Mesendoderm (in vitro differentiated cells): ENCODE measurements around the gene TBC1D16.
A peak's percentile ranks its signal among the peaks of the same experiment; 100 is the strongest.
"Not testable (repeated sequence)": the region's sequence is repeated elsewhere in the genome, so short reads cannot be mapped to it uniquely, and the experiment has no call there.

Source experiments
- DNase-seq: peaks from one replicate; pipeline ENCODE4 v3.0.0; 2013
- H2AK5ac ChIP-seq: 2 replicates; pipeline ENCODE4 v1.6.1; 2013; ENCODE audit warnings: low read length, inconsistent platforms
- H2BK120ac ChIP-seq: 2 replicates; pipeline ENCODE4 v1.6.1; 2013; ENCODE audit warnings: low read depth, mild to moderate bottlenecking, low read length, moderate library complexity, mixed read lengths
- H2BK15ac ChIP-seq: replicated peaks from 2 replicates; pipeline ENCODE4 v1.6.1; 2013; ENCODE audit warnings: low read depth, mild to moderate bottlenecking, moderate library complexity
- H2BK5ac ChIP-seq: 2 replicates; pipeline ENCODE4 v1.6.1; 2013; ENCODE audit warnings: low read length, inconsistent platforms
- H3K18ac ChIP-seq: 2 replicates; pipeline ENCODE4 v1.6.1; 2013; ENCODE audit warnings: mild to moderate bottlenecking, low read length, mixed read lengths
- H3K23ac ChIP-seq: one replicate; pipeline ENCODE4 v1.6.1; 2013; ENCODE audit warnings: low read length
- H3K27ac ChIP-seq: 2 replicates; pipeline ENCODE4 v1.5.1; 2013; ENCODE audit warnings: low read depth, mild to moderate bottlenecking, inconsistent platforms, low read length, moderate library complexity
- H3K27me3 ChIP-seq: 2 replicates; pipeline ENCODE4 v1.6.1; 2013; ENCODE audit warnings: low read length, control low read depth, mild to moderate bottlenecking, inconsistent platforms; ENCODE audit not compliant: insufficient read depth, poor library complexity
- H3K36me3 ChIP-seq: 2 replicates; pipeline ENCODE4 v1.6.1; 2013; ENCODE audit warnings: low read length, inconsistent platforms; ENCODE audit not compliant: control insufficient read depth, insufficient read depth
- H3K4ac ChIP-seq: one replicate; pipeline ENCODE4 v1.6.1; 2013; ENCODE audit warnings: low read depth, mild to moderate bottlenecking, low read length, moderate library complexity
- H3K4me1 ChIP-seq: 2 replicates; pipeline ENCODE4 v1.6.1; 2013; ENCODE audit warnings: low read depth, low read length, inconsistent platforms; ENCODE audit not compliant: control insufficient read depth
- H3K4me2 ChIP-seq: 2 replicates; pipeline ENCODE4 v1.6.1; 2013; ENCODE audit warnings: low read length
- H3K4me3 ChIP-seq: 2 replicates; pipeline ENCODE4 v1.5.1; 2013; ENCODE audit warnings: mild to moderate bottlenecking, low read length
- H3K56ac ChIP-seq: one replicate; pipeline ENCODE4 v1.6.1; 2013; ENCODE audit warnings: low read length
- H3K79me1 ChIP-seq: 2 replicates; pipeline ENCODE4 v1.6.1; 2013; ENCODE audit warnings: low read length, inconsistent platforms
- H3K79me2 ChIP-seq: 2 replicates; pipeline ENCODE4 v1.6.1; 2013; ENCODE audit warnings: mild to moderate bottlenecking, low read length; ENCODE audit not compliant: control insufficient read depth, insufficient read depth
- H3K9ac ChIP-seq: 2 replicates; pipeline ENCODE4 v1.6.1; 2013; ENCODE audit warnings: low read length, inconsistent platforms
- H4K5ac ChIP-seq: one replicate; pipeline ENCODE4 v1.6.1; 2013; ENCODE audit warnings: low read length
- H4K8ac ChIP-seq: one replicate; pipeline ENCODE4 v1.6.1; 2013; ENCODE audit warnings: low read depth, mild to moderate bottlenecking, control low read depth, low read length, moderate library complexity
- WGBS: extraction: QIAGEN DNeasy Blood & Tissue Kit; methylation state at CpG from one replicate; pipeline ENCODE4 v1.1.7; 2013; ENCODE audit warnings: low lambda C conversion rate, missing lambda C conversion rate; ENCODE audit not compliant: insufficient coverage; ENCODE audit errors: extremely low coverage; 5-methylcytosine and 5-hydroxymethylcytosine counted together

The TBC1D16 gene

GRCh38 chr17:79902146-79902791 lies 133.4 kb downstream of the TBC1D16 start:
- H3K4me1 ChIP-seq = no peaks in the 10 kb centered on the region
- H2AK5ac ChIP-seq = no peak overlapping the region
- no peak overlapping the region for H3K27ac ChIP-seq
- no peaks in the 10 kb centered on the region for H3K79me1 ChIP-seq
- H3K9ac ChIP-seq = no peak overlapping the region
- no peak overlapping the region for H2BK15ac ChIP-seq
- H3K79me2 ChIP-seq = no peaks in the 10 kb centered on the region
- H3K27me3 ChIP-seq = no peaks in the 10 kb centered on the region
- H4K8ac ChIP-seq = no peak overlapping the region
- no peak overlapping the region for H3K18ac ChIP-seq
- H3K56ac ChIP-seq = no peak overlapping the region
- no CpG with 5 or more reads among the region's 10 CpGs for WGBS
- no peak overlapping the region for H2BK120ac ChIP-seq
- no peak overlapping the region for H4K5ac ChIP-seq
- no peak overlapping the region for H2BK5ac ChIP-seq
- peak; percentile 51 for DNase-seq
- H3K23ac ChIP-seq = no peak overlapping the region
- H3K4ac ChIP-seq = no peak overlapping the region
- H3K4me3 ChIP-seq = no peak overlapping the region
- H3K36me3 ChIP-seq = no peaks in the 10 kb centered on the region
- no peak overlapping the region for H3K4me2 ChIP-seq

- Histone ChIP-seq H3K36me3 (no peaks in the 10 kb centered on the region), H4K5ac (no peak overlapping the region), H2BK5ac (no peak overlapping the region), H3K23ac (no peak overlapping the region), H3K9ac (no peak overlapping the region), H2AK5ac (no peak overlapping the region), H2BK120ac (no peak overlapping the region), H3K56ac (no peak overlapping the region), H3K27me3 (no peaks in the 10 kb centered on the region), H3K27ac (no peak overlapping the region), H3K18ac (no peak overlapping the region), H3K4me1 (no peaks in the 10 kb centered on the region), H3K79me2 (no peaks in the 10 kb centered on the region), H3K4me2 (no peak overlapping the region), H2BK15ac (no peak overlapping the region), H4K8ac (no peak overlapping the region), H3K79me1 (no peaks in the 10 kb centered on the region), H3K4ac (no peak overlapping the region), H3K4me3 (no peak overlapping the region)
- no peak for DNase-seq
- WGBS = no CpG with 5 or more reads among the region's 6 CpGs
Measured at GRCh38 chr17:79901131-79901530, 134.5 kb downstream of the TBC1D16 start.

- Histone ChIP-seq H4K8ac (no peak overlapping the region), H3K18ac (no peak overlapping the region), H3K27me3 (no peaks in the 10 kb centered on the region), H3K4me3 (no peak overlapping the region), H3K4me1 (no peaks in the 10 kb centered on the region), H2BK5ac (no peak overlapping the region), H3K27ac (no peak overlapping the region), H3K36me3 (no peaks in the 10 kb centered on the region), H2BK15ac (no peak overlapping the region), H2AK5ac (no peak overlapping the region), H3K56ac (no peak overlapping the region), H2BK120ac (no peak overlapping the region), H3K79me2 (no peaks in the 10 kb centered on the region), H4K5ac (no peak overlapping the region), H3K9ac (no peak overlapping the region), H3K4me2 (no peak overlapping the region), H3K23ac (no peak overlapping the region), H3K4ac (no peak overlapping the region), H3K79me1 (no peaks in the 10 kb centered on the region)
- WGBS = no CpG with 5 or more reads among the region's 4 CpGs
- DNase-seq = no peak
Measured at GRCh38 chr17:79899584-79899983, 136.1 kb downstream of the TBC1D16 start.

GRCh38 chr17:79897243-79898063 lies 138.2 kb downstream of the TBC1D16 start:
- no peak overlapping the region for H3K4me2 ChIP-seq
- no peak overlapping the region for H3K56ac ChIP-seq
- H3K4ac ChIP-seq = no peak overlapping the region
- no CpG with 5 or more reads among the region's 12 CpGs for WGBS
- no peaks in the 10 kb centered on the region for H3K27me3 ChIP-seq
- H3K23ac ChIP-seq = no peak overlapping the region
- no peak overlapping the region for H3K9ac ChIP-seq
- H4K8ac ChIP-seq = no peak overlapping the region
- no peak overlapping the region for H3K27ac ChIP-seq
- no peak overlapping the region for H4K5ac ChIP-seq
- no peak for DNase-seq
- no peaks in the 10 kb centered on the region for H3K79me1 ChIP-seq
- no peak overlapping the region for H2BK15ac ChIP-seq
- H3K4me1 ChIP-seq = no peaks in the 10 kb centered on the region
- no peak overlapping the region for H2AK5ac ChIP-seq
- H3K18ac ChIP-seq = no peak overlapping the region
- no peak overlapping the region for H2BK5ac ChIP-seq
- no peak overlapping the region for H3K4me3 ChIP-seq
- H2BK120ac ChIP-seq = no peak overlapping the region
- H3K36me3 ChIP-seq = no peaks in the 10 kb centered on the region
- H3K79me2 ChIP-seq = no peaks in the 10 kb centered on the region

- H3K56ac ChIP-seq, H3K18ac ChIP-seq, H3K23ac ChIP-seq, H3K4me3 ChIP-seq, H3K9ac ChIP-seq, H2BK120ac ChIP-seq, H2BK5ac ChIP-seq, H3K4me2 ChIP-seq, H3K27me3 ChIP-seq, H2BK15ac ChIP-seq, H3K27ac ChIP-seq, H3K36me3 ChIP-seq, H4K8ac ChIP-seq, H3K79me1 ChIP-seq, H3K79me2 ChIP-seq, H3K4me1 ChIP-seq, H3K4ac ChIP-seq, H2AK5ac ChIP-seq, H4K5ac ChIP-seq, DNase-seq: not testable (repeated sequence)
- no CpG with 5 or more reads among the region's 4 CpGs for WGBS
Measured at GRCh38 chr17:79893457-79893856, 142.2 kb downstream of the TBC1D16 start.
